GM12878 (cell line): ENCODE data around the gene EML3. TPM values are rescaled to one million over a fixed set of nuclear protein-coding genes. Genes with fewer than 3 reads are reported as not detected.

Source experiments
- BCL3 ChIP-seq: IDR thresholded peaks from 2 replicates; pipeline ENCODE4 v1.6.1; 2011; ENCODE audit warnings: borderline replicate concordance, low read depth, mild to moderate bottlenecking, moderate library complexity, low read length; ENCODE audit not compliant: insufficient read depth, poor library complexity, severe bottlenecking
- BHLHE40 ChIP-seq, 2 experiments: fragments of 450-650 bp in 1 of 2; IDR thresholded peaks; 2 replicates each; pipeline ENCODE4 v1.6.1; 2011 to 2017; ENCODE audit warnings: low read depth in 2 of 2, borderline replicate concordance in 1 of 2, improper control_type of control experiment in 1 of 2, low read length in 1 of 2, mild to moderate bottlenecking in 1 of 2
- BMI1 ChIP-seq: fragments of 450-650 bp; IDR thresholded peaks from 2 replicates; pipeline ENCODE4 v1.6.1; 2016; ENCODE audit warnings: mild to moderate bottlenecking, moderate library complexity, borderline replicate concordance
- CHD1 ChIP-seq: IDR thresholded peaks from 2 replicates; pipeline ENCODE4 v1.6.1; 2012; ENCODE audit warnings: low read depth, low read length, improper control_type of control experiment
- CHD4 ChIP-seq: fragments of 200-600 bp; sonication (generic); IDR thresholded peaks from 2 replicates; pipeline ENCODE4 v1.6.1; 2016; ENCODE audit warnings: mild to moderate bottlenecking
- EZH2 ChIP-seq: IDR thresholded peaks from 2 replicates; pipeline ENCODE4 v1.6.1; 2012; ENCODE audit warnings: low read depth, mild to moderate bottlenecking, control low read depth, inconsistent platforms, low read length, borderline replicate concordance; ENCODE audit not compliant: control insufficient read depth
- FOXM1 ChIP-seq: IDR thresholded peaks from 2 replicates; pipeline ENCODE4 v1.6.1; 2012; ENCODE audit warnings: low read depth, mild to moderate bottlenecking, inconsistent platforms, low read length, moderate library complexity
- GABPA ChIP-seq: IDR thresholded peaks from 2 replicates; pipeline ENCODE4 v1.6.1; 2014; ENCODE audit warnings: antibody characterized with exemption, low read depth, mild to moderate bottlenecking, inconsistent platforms
- HSF1 ChIP-seq: fragments of 150-350 bp; IDR thresholded peaks from 2 replicates; pipeline ENCODE4 v1.6.1; 2014; ENCODE audit warnings: mild to moderate bottlenecking, low read depth, low read length
- IKZF1 ChIP-seq: fragments of 450-650 bp; conservative IDR thresholded peaks from 2 replicates; pipeline ENCODE4 v1.6.1; 2017; ENCODE audit warnings: antibody characterized with exemption, mild to moderate bottlenecking
- KLF5 ChIP-seq: fragments of 450-650 bp; IDR thresholded peaks from 2 replicates; pipeline ENCODE4 v1.6.1; 2014; ENCODE audit warnings: mild to moderate bottlenecking; ENCODE audit not compliant: partially characterized antibody
- MXI1 ChIP-seq: fragments of 150-350 bp; IDR thresholded peaks from 2 replicates; pipeline ENCODE4 v1.6.1; 2011; ENCODE audit warnings: low read depth, mild to moderate bottlenecking, inconsistent platforms, low read length, improper control_type of control experiment
- NFIC ChIP-seq: IDR thresholded peaks from 2 replicates; pipeline ENCODE4 v1.6.1; 2012; ENCODE audit warnings: low read depth, mild to moderate bottlenecking, inconsistent platforms, low read length, moderate library complexity
- PML ChIP-seq: IDR thresholded peaks from 2 replicates; pipeline ENCODE4 v1.6.1; 2012; ENCODE audit warnings: low read length, inconsistent platforms
- POU2F2 ChIP-seq: IDR thresholded peaks from 3 replicates; pipeline ENCODE4 v1.6.1; 2011; ENCODE audit warnings: low read depth, mild to moderate bottlenecking, low read length, borderline replicate concordance
- RAD51 ChIP-seq: fragments of 450-650 bp; IDR thresholded peaks from 2 replicates; pipeline ENCODE4 v1.6.1; 2016; ENCODE audit warnings: moderate library complexity, mild to moderate bottlenecking, inconsistent platforms
- SMC3 ChIP-seq: IDR thresholded peaks from 2 replicates; pipeline ENCODE4 v1.6.1; 2011; ENCODE audit warnings: low read length, improper control_type of control experiment, borderline replicate concordance
- STAT1 ChIP-seq: fragments of 450-650 bp; conservative IDR thresholded peaks from 2 replicates; pipeline ENCODE4 v1.6.1; 2014; ENCODE audit warnings: antibody characterized with exemption, mild to moderate bottlenecking
- TARDBP ChIP-seq: IDR thresholded peaks from 2 replicates; pipeline ENCODE4 v1.6.1; 2016; ENCODE audit warnings: borderline replicate concordance
- TCF12 ChIP-seq: IDR thresholded peaks from 2 replicates; pipeline ENCODE4 v1.6.1; 2011; ENCODE audit warnings: low read depth, mild to moderate bottlenecking, low read length
- TCF3 ChIP-seq: IDR thresholded peaks from 2 replicates; pipeline ENCODE4 v1.6.1; 2012; ENCODE audit warnings: low read depth, mild to moderate bottlenecking, low read length, borderline replicate concordance; ENCODE audit not compliant: insufficient read depth
- WRNIP1 ChIP-seq: IDR thresholded peaks from 2 replicates; pipeline ENCODE4 v1.6.1; 2011; ENCODE audit warnings: low read depth, low read length, improper control_type of control experiment, borderline replicate concordance
- ZNF207 ChIP-seq: fragments of 450-650 bp; IDR thresholded peaks from 2 replicates; pipeline ENCODE4 v1.6.1; 2014; ENCODE audit warnings: antibody characterized with exemption, mild to moderate bottlenecking, borderline replicate concordance
- ZNF274 ChIP-seq: IDR thresholded peaks from one replicate; pipeline ENCODE4 v1.8.0; 2011; ENCODE audit not compliant: insufficient read length, insufficient read depth
- ZNF592 ChIP-seq: fragments of 450-650 bp; IDR thresholded peaks from 2 replicates; pipeline ENCODE4 v1.6.1; 2017; ENCODE audit warnings: mild to moderate bottlenecking, moderate library complexity
- polyA plus RNA-seq, 11 experiments: library from polyadenylated mRNA; depleted of rRNA in 4 of 11; unstranded in 6 of 11; stranded (reverse) in 5 of 11; fragments of >200 nt; fragmentation: Nextera tagmentation in 4 of 11; fragmentation: Illumina TruSeq in 1 of 11; extraction: Ambion mirVana in 4 of 11; extraction: Trizol in 1 of 11; gene quantifications; 1 replicate in 1 of 11; 2 replicates in 10 of 11; pipeline versions ENCODE4 v1.2.1 to v1.2.3, GENCODE V29; 2011 to 2016; ENCODE audit warnings: inconsistent platforms in 2 of 11, missing spikeins in 2 of 11, low read depth in 1 of 11
- total RNA-seq, 4 experiments: library from RNA; depleted of rRNA in 3 of 4; stranded (reverse); fragments of >200 nt in 3 of 4; fragmentation: Illumina TruSeq in 1 of 4; extraction: Trizol in 1 of 4; gene quantifications; 2 replicates each; pipeline versions ENCODE4 v1.2.1 to v1.2.3, GENCODE V29; 2013 to 2021

EML3 gene
- total and polyA plus RNA-seq, 10 of the 15 experiments (the other 5 are each of a cell fraction or from before 2014, with no cell fraction given): 0.58 to 82.5 (median 24.8) TPM

- no peak for TF ChIP-seq ZNF592
- TF ChIP-seq STAT1: no peak
- no peak for TF ChIP-seq SMC3
- peak; percentile 88 for TF ChIP-seq BCL3
- TF ChIP-seq CHD4: no peak
- TF ChIP-seq FOXM1: peak; percentile 72
- peak; percentile 72; the same call in 1 of the 3 replicates for TF ChIP-seq POU2F2
- peak; percentile 93 for TF ChIP-seq TCF3
- TF ChIP-seq IKZF1: peak; percentile 74
- no peak for TF ChIP-seq WRNIP1
- no peak for TF ChIP-seq ZNF274
- peak; percentile 58; the same call in 1 of the 2 replicates for TF ChIP-seq PML
- no peak for TF ChIP-seq TARDBP
- peak; percentile 70 to 73 for TF ChIP-seq BHLHE40 (IDR thresholded peaks at IDR 0.05; ENCODE audit: borderline replicate concordance in 1 of 2, low read depth in 2 of 2, low read length in 1 of 2)
- no peak for TF ChIP-seq GABPA
- TF ChIP-seq HSF1: no peak
- peak; percentile 77; the same call in 1 of the 2 replicates for TF ChIP-seq NFIC
- no peak for TF ChIP-seq ZNF207
- TF ChIP-seq BMI1: peak; percentile 90
- TF ChIP-seq KLF5: peak; percentile 70
- TF ChIP-seq EZH2: no peak
- TF ChIP-seq CHD1: no peak
- peak; percentile 69 for TF ChIP-seq RAD51
- peak; percentile 96 for TF ChIP-seq TCF12
- peak; percentile 73; the same call in 1 of the 2 replicates for TF ChIP-seq MXI1
Measured at GRCh38 chr11:62555464-62556107, 57.0 kb downstream of the EML3 start (continued).
